Esophagus muscularis mucosa (tissue), 4 donors: Measurements from ENCODE around the gene CDC42SE2. TPM values are rescaled to one million over a fixed set of nuclear protein-coding genes. Genes with fewer than 3 reads are reported as not detected.

Experiments
- DNase-seq: peaks from one replicate; pipeline ENCODE4 v3.0.0-alpha.2; 2017; ENCODE audit errors: extremely low spot score
- H3K27ac ChIP-seq, 4 donors: fragments of 200-600 bp; sonication (generic); replicated peaks in 1 of 4; 1 replicate in 3 of 4; 2 replicates in 1 of 4; pipeline ENCODE4 v1.5.1; 2016 to 2019; ENCODE audit warnings: mild to moderate bottlenecking in 1 of 4
- H3K27me3 ChIP-seq, 4 donors: fragments of 200-600 bp; sonication (generic); one replicate each; pipeline versions ENCODE4 v1.5.1 to v1.6.0; 2016 to 2019
- H3K36me3 ChIP-seq, 4 donors: fragments of 200-600 bp; sonication (generic); one replicate each; pipeline ENCODE4 v1.5.1; 2016 to 2019
- H3K4me1 ChIP-seq, 4 donors: fragments of 200-600 bp; sonication (generic); one replicate each; pipeline ENCODE4 v1.5.1; 2016 to 2019
- H3K4me3 ChIP-seq, 4 donors: fragments of 200-600 bp; sonication (generic); 1 replicate in 2 of 4; 2 replicates in 2 of 4; pipeline ENCODE4 v1.5.1; 2016 to 2019; ENCODE audit warnings: mild to moderate bottlenecking in 4 of 4, moderate library complexity in 1 of 4
- H3K9me3 ChIP-seq, 4 donors: fragments of 200-600 bp; sonication (generic); 1 replicate in 3 of 4; 2 replicates in 1 of 4; pipeline ENCODE4 v1.5.1; 2016 to 2019
- CTCF ChIP-seq, 3 experiments: fragments of 200-600 bp in 2 of 3; fragments of 450-650 bp in 1 of 3; sonication (generic) in 2 of 3; IDR thresholded peaks; one replicate each; pipeline ENCODE4 v1.5.1; 2017 to 2019; ENCODE audit warnings: antibody characterized with exemption in 3 of 3, mild to moderate bottlenecking in 2 of 3, moderate library complexity in 1 of 3
- EP300 ChIP-seq: sonication (generic); formaldehyde crosslinking; IDR thresholded peaks from one replicate; pipeline ENCODE4 v1.6.1; 2017; ENCODE audit warnings: antibody characterized with exemption
- POLR2A ChIP-seq: fragments of 450-650 bp; IDR thresholded peaks from one replicate; pipeline ENCODE4 v1.6.1; 2017; ENCODE audit warnings: antibody characterized with exemption, moderate library complexity, mild to moderate bottlenecking, low read depth
- POLR2AphosphoS5 ChIP-seq, 2 donors: sonication (generic); formaldehyde crosslinking; IDR thresholded peaks; one replicate each; pipeline ENCODE4 v1.6.1; 2017; ENCODE audit warnings: antibody characterized with exemption in 2 of 2
- WGBS: methylation state at CpG from one replicate; pipeline ENCODE4 v1.1.5; 2018; 5-methylcytosine and 5-hydroxymethylcytosine counted together
- intact Hi-C: fragments of 100-400 bp; cut with DNase I; formaldehyde crosslinking; loops from one replicate; pipeline ENCODE4 v1.15.1; 2023
- total RNA-seq, 4 donors: library from RNA; depleted of rRNA; stranded (reverse); fragments of >200 nt; gene quantifications; one replicate each; pipeline versions ENCODE4 v1.1.0 to v1.2.1, GENCODE V29; 2016

CDC42SE2 gene
- total RNA-seq, 4 donors from 2014 or later = 23.1 to 28.0 (median 25.4) TPM

- WGBS = 56% methylated on average over 1 of the region's 1 CpG
- DNase-seq = no peak
- Histone ChIP-seq H3K4me1 (no peaks in the 10 kb centered on the region), H3K27ac (no peak overlapping the region), H3K36me3 (peaks cover 0 to 9% (median 5%) of the 10 kb centered on the region in 4 donors), H3K9me3 (no peaks in the 10 kb centered on the region), H3K4me3 (no peak overlapping the region), H3K27me3 (no peaks in the 10 kb centered on the region)
- TF ChIP-seq CTCF (IDR thresholded peaks at IDR 0.05) = no peak
- TF ChIP-seq EP300 = no peak
- TF ChIP-seq POLR2AphosphoS5 (IDR thresholded peaks at IDR 0.05) = no peak
- TF ChIP-seq POLR2A = no peak
- intact Hi-C loops = no loop called here
These were observed 100.7 kb downstream of the CDC42SE2 start for GRCh38 chr5:131364507-131365050.

GRCh38 chr5:131366428-131366827 is 102.6 kb downstream of the CDC42SE2 start:
- H3K36me3 ChIP-seq = no peaks in the 10 kb centered on the region
- TF ChIP-seq POLR2AphosphoS5 (IDR thresholded peaks at IDR 0.05) = no peak
- no peak for TF ChIP-seq CTCF (IDR thresholded peaks at IDR 0.05)
- TF ChIP-seq POLR2A = no peak
- no peak for TF ChIP-seq EP300
- 94% methylated on average over 3 of the region's 3 CpGs for WGBS
- DNase-seq = no peak
- intact Hi-C loops = no loop called here
- H3K27ac ChIP-seq = no peak overlapping the region
- no peak overlapping the region for H3K4me3 ChIP-seq
- no peaks in the 10 kb centered on the region for H3K4me1 ChIP-seq
- no peaks in the 10 kb centered on the region for H3K27me3 ChIP-seq
- H3K9me3 ChIP-seq = no peaks in the 10 kb centered on the region

GRCh38 chr5:131367219-131367860 is 103.5 kb downstream of the CDC42SE2 start:
- Histone ChIP-seq H3K27me3 (no peaks in the 10 kb centered on the region), H3K27ac (no peak overlapping the region), H3K4me1 (no peaks in the 10 kb centered on the region), H3K36me3 (no peaks in the 10 kb centered on the region), H3K4me3 (no peak overlapping the region), H3K9me3 (no peaks in the 10 kb centered on the region)
- 97% methylated on average over 4 of the region's 4 CpGs for WGBS
- intact Hi-C loops = no loop called here
- no peak for DNase-seq
- TF ChIP-seq CTCF (IDR thresholded peaks at IDR 0.05) (no peak), POLR2AphosphoS5 (IDR thresholded peaks at IDR 0.05) (no peak), EP300 (no peak), POLR2A (no peak)

- Histone ChIP-seq H3K36me3 (no peaks in the 10 kb centered on the region), H3K4me3 (no peak overlapping the region), H3K27me3 (no peaks in the 10 kb centered on the region), H3K4me1 (peaks cover 0 to under 1% (median 0%) of the 10 kb centered on the region in 4 donors), H3K9me3 (no peaks in the 10 kb centered on the region), H3K27ac (no peak overlapping the region)
- intact Hi-C loops = no loop called here
- TF ChIP-seq POLR2AphosphoS5 (IDR thresholded peaks at IDR 0.05) (no peak), POLR2A (no peak), CTCF (IDR thresholded peaks at IDR 0.05) (no peak), EP300 (no peak)
- 95% methylated on average over 4 of the region's 4 CpGs for WGBS
- no peak for DNase-seq
These were observed 105.0 kb downstream of the CDC42SE2 start for GRCh38 chr5:131368866-131369265.
